VCaP (cell line): ENCODE measurements around the gene RFPL4A.
A peak's percentile ranks its signal among the peaks of the same experiment; 100 is the strongest.
"Not testable (repeated sequence)": the region's sequence is repeated elsewhere in the genome, so short reads cannot be mapped to it uniquely, and the experiment has no call there.

ENCODE experiments used
- H3K27ac ChIP-seq: fragments of 450-650 bp; 2 replicates; pipeline ENCODE4 v1.5.1; 2017
- CTCF ChIP-seq: fragments of 450-650 bp; conservative IDR thresholded peaks from 2 replicates; pipeline ENCODE4 v1.5.1; 2017; ENCODE audit warnings: mild to moderate bottlenecking, moderate library complexity

RFPL4A gene

GRCh38 chr19:55723491-55723890 is 35.4 kb upstream of the RFPL4A start:
- TF ChIP-seq CTCF: no peak
- H3K27ac ChIP-seq: no peak overlapping the region

- not testable (repeated sequence) for H3K27ac ChIP-seq
These were observed 28.5 kb upstream of the RFPL4A start for GRCh38 chr19:55730378-55730777.

- TF ChIP-seq CTCF: no peak
- H3K27ac ChIP-seq: no peak within 1 kb of the TSS
These were observed 20.6 kb upstream of the RFPL4A start, which contains the start of gene NLRP9 for GRCh38 chr19:55738302-55738701. Gene NLRP9, minus strand, starts transcription at chr19:55738402. Its CDS starts 28 bp downstream, at chr19:55738374.

GRCh38 chr19:55750715-55751114 is 8.2 kb upstream of the RFPL4A start:
- no peak for TF ChIP-seq CTCF
- no peak overlapping the region for H3K27ac ChIP-seq

- no peak for TF ChIP-seq CTCF
These were observed 5.5 kb upstream of the RFPL4A start for GRCh38 chr19:55753401-55753800.

GRCh38 chr19:55756808-55757207 is 2.1 kb upstream of the RFPL4A start:
- H3K27ac ChIP-seq: not testable (repeated sequence)

More at GRCh38 chr19:55753401-55753800, 5.5 kb upstream of the RFPL4A start:
- H3K27ac ChIP-seq: peak overlapping the region; percentile 37

- TF ChIP-seq CTCF: no peak
- no peak overlapping the region for H3K27ac ChIP-seq
These were observed 7.6 kb downstream of the RFPL4A start for GRCh38 chr19:55766466-55766865.

GRCh38 chr19:55768818-55769217 is 9.9 kb downstream of the RFPL4A start, which contains the start of gene RFPL4AL1:
Gene RFPL4AL1, plus strand, starts transcription at chr19:55769118. Its CDS starts 2,687 bp downstream, at chr19:55771805.
- H3K27ac ChIP-seq: not testable (repeated sequence)

- not testable (repeated sequence) for H3K27ac ChIP-seq
These were observed 10.7 kb downstream of the RFPL4A start for GRCh38 chr19:55769632-55770031.

- TF ChIP-seq CTCF: peak; percentile 56
- H3K27ac ChIP-seq: no peak overlapping the region
These were observed 18.6 kb downstream of the RFPL4A start for GRCh38 chr19:55777528-55777927.
